ENCODE data around the gene SERINC5. TPM values are rescaled to one million over a fixed set of nuclear protein-coding genes. Genes with fewer than 3 reads are reported as not detected.
"Not testable (repeated sequence)": the region's sequence is repeated elsewhere in the genome, so short reads cannot be mapped to it uniquely, and the experiment has no call there.

The SERINC5 gene
- total RNA-seq, 1 experiment from 2014 or later = 5.7 TPM

- DNase-seq = no peak
- Histone ChIP-seq H2AFZ (ENCODE audit: low read length) (no peak overlapping the region), H3K4me2 (ENCODE audit: low read length) (no peak overlapping the region), H3K27ac (ENCODE audit: low read length) (no peak overlapping the region), H3K27me3 (ENCODE audit: low read length) (no peaks in the 10 kb centered on the region), H3F3A (ENCODE audit: low read length, unreplicated experiment) (no peaks in the 10 kb centered on the region), H3K36me3 (ENCODE audit: low read depth, low read length) (no peaks in the 10 kb centered on the region), H3K79me2 (ENCODE audit: low read length) (no peaks in the 10 kb centered on the region), H3K9me2 (replicated peaks; ENCODE audit: low read length) (no peaks in the 10 kb centered on the region), H3K4me3 (ENCODE audit: low read length) (no peak overlapping the region), H3K9ac (ENCODE audit: low read length) (no peak overlapping the region), H4K20me1 (ENCODE audit: low read length) (no peaks in the 10 kb centered on the region), H3K9me3 (ENCODE audit: low read length) (no peaks in the 10 kb centered on the region), H3K4me1 (ENCODE audit: insufficient read depth, low read length) (no peaks in the 10 kb centered on the region)
- intact Hi-C loops (cut with micrococcal nuclease) = no loop called here
- no peak for TF ChIP-seq CTCF (conservative IDR thresholded peaks at IDR 0.05; ENCODE audit: low read depth, low read length)
- no peak for TF ChIP-seq EZH2phosphoT487 (IDR thresholded peaks at IDR 0.05; ENCODE audit: borderline replicate concordance, low read length)
- TF ChIP-seq EZH2 (IDR thresholded peaks at IDR 0.05; ENCODE audit: low read length, unreplicated experiment) = no peak
- BruUV-seq (replicated peaks) = no TSS peak
- no peak for ATAC-seq
- ChIA-PET POLR2A (ENCODE audit: unreplicated experiment) (no interaction called here), CTCF (no interaction called here)
Observed at GRCh38 chr5:80277191-80277590, 21.3 kb upstream of the SERINC5 start.

GRCh38 chr5:80276186-80276585 is 20.3 kb upstream of the SERINC5 start:
- no peak for TF ChIP-seq EZH2 (IDR thresholded peaks at IDR 0.05; ENCODE audit: low read length, unreplicated experiment)
- no peak for TF ChIP-seq EZH2phosphoT487 (IDR thresholded peaks at IDR 0.05; ENCODE audit: borderline replicate concordance, low read length)
- Histone ChIP-seq H3F3A (ENCODE audit: low read length, unreplicated experiment) (no peaks in the 10 kb centered on the region), H3K27me3 (ENCODE audit: low read length) (no peaks in the 10 kb centered on the region), H3K9me3 (ENCODE audit: low read length) (no peaks in the 10 kb centered on the region), H3K4me3 (ENCODE audit: low read length) (no peak overlapping the region), H4K20me1 (ENCODE audit: low read length) (no peaks in the 10 kb centered on the region), H3K9me2 (replicated peaks; ENCODE audit: low read length) (no peaks in the 10 kb centered on the region), H2AFZ (ENCODE audit: low read length) (no peak overlapping the region), H3K36me3 (ENCODE audit: low read depth, low read length) (no peaks in the 10 kb centered on the region), H3K9ac (ENCODE audit: low read length) (no peak overlapping the region), H3K27ac (ENCODE audit: low read length) (no peak overlapping the region), H3K79me2 (ENCODE audit: low read length) (no peaks in the 10 kb centered on the region), H3K4me1 (ENCODE audit: insufficient read depth, low read length) (no peaks in the 10 kb centered on the region), H3K4me2 (ENCODE audit: low read length) (no peak overlapping the region)
- CTCF ChIA-PET = no interaction called here
- intact Hi-C loops (cut with micrococcal nuclease) = no loop called here
- ATAC-seq = no peak
- POLR2A ChIA-PET (ENCODE audit: unreplicated experiment) = no interaction called here
- no peak for DNase-seq
- no TSS peak for BruUV-seq (replicated peaks)

GRCh38 chr5:80275347-80275746 is 19.5 kb upstream of the SERINC5 start:
- POLR2A ChIA-PET (ENCODE audit: unreplicated experiment) = no interaction called here
- Histone ChIP-seq H3K9me3 (ENCODE audit: low read length) (no peaks in the 10 kb centered on the region), H3K4me2 (ENCODE audit: low read length) (no peak overlapping the region), H3F3A (ENCODE audit: low read length, unreplicated experiment) (no peaks in the 10 kb centered on the region), H3K79me2 (ENCODE audit: low read length) (no peaks in the 10 kb centered on the region), H3K9ac (ENCODE audit: low read length) (no peak overlapping the region), H3K36me3 (ENCODE audit: low read depth, low read length) (no peaks in the 10 kb centered on the region), H3K9me2 (replicated peaks; ENCODE audit: low read length) (no peaks in the 10 kb centered on the region), H3K27ac (ENCODE audit: low read length) (no peak overlapping the region), H3K27me3 (ENCODE audit: low read length) (no peaks in the 10 kb centered on the region), H3K4me1 (ENCODE audit: insufficient read depth, low read length) (no peaks in the 10 kb centered on the region), H4K20me1 (ENCODE audit: low read length) (no peaks in the 10 kb centered on the region), H2AFZ (ENCODE audit: low read length) (no peak overlapping the region), H3K4me3 (ENCODE audit: low read length) (no peak overlapping the region)
- intact Hi-C loops (cut with micrococcal nuclease) = loop anchor here (1.0 kb wide), 1 partner anchor 184 kb away; no protein-coding TSS in a partner anchor
- TF ChIP-seq CTCF (conservative IDR thresholded peaks at IDR 0.05; ENCODE audit: low read depth, low read length) = peak; percentile 61
- TF ChIP-seq EZH2phosphoT487 (IDR thresholded peaks at IDR 0.05; ENCODE audit: borderline replicate concordance, low read length) = no peak
- no peak for TF ChIP-seq EZH2 (IDR thresholded peaks at IDR 0.05; ENCODE audit: low read length, unreplicated experiment)
- CTCF ChIA-PET = no interaction called here
- BruUV-seq (replicated peaks) = no TSS peak
- ATAC-seq = no peak; the same call in 1 of the 2 replicates
- DNase-seq = peak; percentile 28

GRCh38 chr5:80270543-80270942 is 14.7 kb upstream of the SERINC5 start:
- not testable (repeated sequence) for H4K20me1 ChIP-seq (ENCODE audit: low read length)

More at GRCh38 chr5:80270543-80270942, 14.7 kb upstream of the SERINC5 start:
- ATAC-seq; H3K27me3 ChIP-seq (ENCODE audit: low read length); H2AFZ ChIP-seq (ENCODE audit: low read length); H3K9me3 ChIP-seq (ENCODE audit: low read length); H3F3A ChIP-seq (ENCODE audit: low read length, unreplicated experiment); BruUV-seq (replicated peaks); H3K27ac ChIP-seq (ENCODE audit: low read length); H3K9me2 ChIP-seq (replicated peaks; ENCODE audit: low read length); intact Hi-C loops (cut with micrococcal nuclease); H3K79me2 ChIP-seq (ENCODE audit: low read length); H3K4me3 ChIP-seq (ENCODE audit: low read length); H3K36me3 ChIP-seq (ENCODE audit: low read depth, low read length); H3K4me2 ChIP-seq (ENCODE audit: low read length); H3K9ac ChIP-seq (ENCODE audit: low read length); DNase-seq; H3K4me1 ChIP-seq (ENCODE audit: insufficient read depth, low read length); CTCF ChIA-PET: not testable (repeated sequence)
- POLR2A ChIA-PET (ENCODE audit: unreplicated experiment) = interaction anchor here (0.5 kb wide), 1 partner anchor 14 kb away, joined by 4 read pairs; no protein-coding TSS in a partner anchor
